B cell (primary cell): ENCODE measurements around the gene SERPINA4. TPM values are rescaled to one million over a fixed set of nuclear protein-coding genes. Genes with fewer than 3 reads are reported as not detected.

Source experiments
- ATAC-seq: fragments of 200-7000 bp; cut with Tn5 transposase; one replicate; pipeline ENCODE4 v1.10.0; 2021; ENCODE audit warnings: low read depth, mild to moderate bottlenecking, moderate number of reproducible peaks, moderate library complexity
- CTCF ChIA-PET: fragments of 350-600 bp; sonication (Branson Sonifier 250); formaldehyde crosslinking; loops from one replicate; lab custom pipeline; 2021; ENCODE audit warnings: antibody characterized with exemption, inconsistent platforms; lab: Charles Lee
- POLR2A ChIA-PET: fragments of 350-600 bp; sonication (Branson Sonifier 250); formaldehyde crosslinking; loops from one replicate; lab custom pipeline; 2021; ENCODE audit warnings: antibody characterized with exemption; lab: Charles Lee
- DNase-seq: peaks from one replicate; pipeline ENCODE4 v3.0.0; 2013
- H2AFZ ChIP-seq: 2 replicates; pipeline ENCODE4 v1.6.1; 2012; ENCODE audit warnings: mild to moderate bottlenecking, low read depth, low read length; ENCODE audit not compliant: insufficient read depth, poor library complexity, severe bottlenecking
- H3K27ac ChIP-seq, 2 donors: 1 replicate in 1 of 2; 2 replicates in 1 of 2; pipeline ENCODE4 v1.5.1; 2012 to 2013; ENCODE audit warnings: low read length in 2 of 2, mild to moderate bottlenecking in 2 of 2, moderate library complexity in 1 of 2
- H3K27me3 ChIP-seq, 4 experiments: fragments of 200-600 bp in 1 of 4; sonication (generic) in 1 of 4; replicated peaks in 1 of 4; 1 replicate in 2 of 4; 2 replicates in 2 of 4; pipeline versions ENCODE4 v1.6.1 to v1.7.0; 2013 to 2016; ENCODE audit warnings: low read length in 3 of 4, mild to moderate bottlenecking in 2 of 4, mixed read lengths in 1 of 4, moderate library complexity in 1 of 4; ENCODE audit not compliant: insufficient read depth in 4 of 4, control insufficient read depth in 3 of 4; ENCODE audit errors: control extremely low read depth in 1 of 4
- H3K36me3 ChIP-seq, 2 experiments: replicated peaks in 1 of 2; 1 replicate in 1 of 2; 2 replicates in 1 of 2; pipeline versions ENCODE4 v1.6.1 to v1.7.1; 2013; ENCODE audit warnings: low read length in 1 of 2; ENCODE audit not compliant: insufficient read depth in 2 of 2, control insufficient read depth in 1 of 2; ENCODE audit errors: control extremely low read depth in 1 of 2, extremely low read depth in 1 of 2
- H3K4me1 ChIP-seq, 2 donors: fragments of 200-600 bp in 1 of 2; sonication (generic) in 1 of 2; 1 replicate in 1 of 2; 2 replicates in 1 of 2; pipeline versions ENCODE4 v1.5.1 to v1.6.1; 2013 to 2017; ENCODE audit warnings: low read length in 2 of 2; ENCODE audit not compliant: control insufficient read depth in 2 of 2, insufficient read depth in 2 of 2
- H3K4me2 ChIP-seq: replicated peaks from 2 replicates; pipeline ENCODE3; 2012; ENCODE audit warnings: mild to moderate bottlenecking, low read depth, low read length; ENCODE audit not compliant: poor library complexity, severe bottlenecking
- H3K4me3 ChIP-seq, 5 experiments: fragments of 200-600 bp in 1 of 5; sonication (generic) in 1 of 5; 1 replicate in 3 of 5; 2 replicates in 2 of 5; pipeline versions ENCODE4 v1.5.1 to v1.7.0; 2011 to 2016; ENCODE audit warnings: low read length in 4 of 5, mild to moderate bottlenecking in 4 of 5, low read depth in 2 of 5, control low read depth in 1 of 5, moderate library complexity in 1 of 5; ENCODE audit not compliant: insufficient read depth in 1 of 5; ENCODE audit errors: control extremely low read depth in 1 of 5, extremely low read depth in 1 of 5
- H3K79me2 ChIP-seq: fragments of 200-600 bp; sonication (generic); one replicate; pipeline ENCODE4 v1.6.0; 2016; ENCODE audit warnings: low read length; ENCODE audit not compliant: control insufficient read depth, insufficient read depth
- H3K9ac ChIP-seq: fragments of 200-600 bp; sonication (generic); 2 replicates; pipeline ENCODE4 v1.6.1; 2017; ENCODE audit warnings: mild to moderate bottlenecking, low read length, moderate library complexity
- H3K9me3 ChIP-seq, 3 donors: one replicate each; pipeline versions ENCODE4 v1.6.1 to v1.7.1; 2013; ENCODE audit warnings: low read length in 2 of 3; ENCODE audit not compliant: control insufficient read depth in 2 of 3, insufficient read depth in 1 of 3; ENCODE audit errors: control extremely low read depth in 1 of 3
- H4K20me1 ChIP-seq: 2 replicates; pipeline ENCODE4 v1.6.0; 2012; ENCODE audit warnings: mild to moderate bottlenecking, low read length; ENCODE audit not compliant: insufficient read depth, control insufficient read depth, poor library complexity, severe bottlenecking
- H3K27ac Mint-ChIP-seq: one replicate; pipeline ENCODE4 v1.8.0; 2021; ENCODE audit warnings: mixed read lengths
- H3K27me3 Mint-ChIP-seq: one replicate; pipeline ENCODE4 v1.8.0; 2021; ENCODE audit warnings: mixed read lengths
- H3K4me1 Mint-ChIP-seq: one replicate; pipeline ENCODE4 v1.8.0; 2021; ENCODE audit warnings: mixed read lengths
- H3K4me3 Mint-ChIP-seq: one replicate; pipeline ENCODE4 v1.8.0; 2021; ENCODE audit warnings: mixed read lengths
- H3K9me3 Mint-ChIP-seq: one replicate; pipeline ENCODE4 v1.8.0; 2022; ENCODE audit warnings: mixed read lengths; ENCODE audit not compliant: insufficient read depth
- EZH2 ChIP-seq: IDR thresholded peaks from 2 replicates; pipeline ENCODE4 v1.6.1; 2012; ENCODE audit warnings: borderline replicate concordance, low read depth, mild to moderate bottlenecking, moderate library complexity, low read length; ENCODE audit not compliant: insufficient read depth, poor library complexity, severe bottlenecking
- WGBS: methylation state at CpG from one replicate; pipeline ENCODE4 v1.1.5; 2013; ENCODE audit warnings: missing lambda C conversion rate; ENCODE audit not compliant: insufficient coverage; 5-methylcytosine and 5-hydroxymethylcytosine counted together
- intact Hi-C: fragments of 100-400 bp; cut with micrococcal nuclease; formaldehyde crosslinking; loops from one replicate; pipeline ENCODE4 v1.10.0; 2022
- polyA plus RNA-seq: library from polyadenylated mRNA; depleted of rRNA; stranded (reverse); fragments of >200 nt; gene quantifications from 2 replicates; pipeline ENCODE4 v1.2.3, GENCODE V29; 2012
- total RNA-seq, 2 donors: library from RNA; stranded (reverse); fragments of 120-200 nt in 1 of 2; gene quantifications; 1 replicate in 1 of 2; 2 replicates in 1 of 2; pipeline versions ENCODE4 v1.2.3 to v1.2.4, GENCODE V29; 2013 to 2022
- TF ChIP-seq, protein P1 (sequence below): fragments of 200-600 bp; IDR thresholded peaks from one replicate; pipeline ENCODE4 v1.8.0; 2022; ENCODE audit warnings: antibody characterized with exemption, mild to moderate bottlenecking

SERPINA4 gene
- total and polyA plus RNA-seq, 2 donors (not counting 1 experiment from before 2014, with no cell fraction given): not detected

DNA sequence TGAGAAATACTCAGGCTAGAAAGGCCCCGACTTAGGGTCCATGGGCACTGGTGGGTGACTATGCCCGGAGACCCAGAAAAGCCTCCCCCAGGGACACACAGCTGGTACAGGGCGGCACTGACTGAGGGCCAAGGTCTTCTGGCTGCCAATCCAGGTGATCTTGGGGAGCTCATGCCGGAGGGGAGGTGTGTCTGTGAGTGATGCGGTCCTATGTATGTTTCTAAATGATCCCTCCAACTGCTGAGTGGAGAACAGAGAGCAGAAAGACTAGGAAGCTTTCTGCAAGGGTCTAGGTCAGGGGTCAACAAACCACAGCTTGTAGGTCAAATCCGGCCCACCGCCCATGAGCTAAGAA is 391 bp downstream of the SERPINA4 start:
- intact Hi-C loops: no loop called here
- TF ChIP-seq EZH2: no peak
- TF ChIP-seq, protein P1, sequence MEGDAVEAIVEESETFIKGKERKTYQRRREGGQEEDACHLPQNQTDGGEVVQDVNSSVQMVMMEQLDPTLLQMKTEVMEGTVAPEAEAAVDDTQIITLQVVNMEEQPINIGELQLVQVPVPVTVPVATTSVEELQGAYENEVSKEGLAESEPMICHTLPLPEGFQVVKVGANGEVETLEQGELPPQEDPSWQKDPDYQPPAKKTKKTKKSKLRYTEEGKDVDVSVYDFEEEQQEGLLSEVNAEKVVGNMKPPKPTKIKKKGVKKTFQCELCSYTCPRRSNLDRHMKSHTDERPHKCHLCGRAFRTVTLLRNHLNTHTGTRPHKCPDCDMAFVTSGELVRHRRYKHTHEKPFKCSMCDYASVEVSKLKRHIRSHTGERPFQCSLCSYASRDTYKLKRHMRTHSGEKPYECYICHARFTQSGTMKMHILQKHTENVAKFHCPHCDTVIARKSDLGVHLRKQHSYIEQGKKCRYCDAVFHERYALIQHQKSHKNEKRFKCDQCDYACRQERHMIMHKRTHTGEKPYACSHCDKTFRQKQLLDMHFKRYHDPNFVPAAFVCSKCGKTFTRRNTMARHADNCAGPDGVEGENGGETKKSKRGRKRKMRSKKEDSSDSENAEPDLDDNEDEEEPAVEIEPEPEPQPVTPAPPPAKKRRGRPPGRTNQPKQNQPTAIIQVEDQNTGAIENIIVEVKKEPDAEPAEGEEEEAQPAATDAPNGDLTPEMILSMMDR: no peak
- H3K27ac Mint-ChIP-seq: no peak overlapping the region

GRCh38 chr14:94562022-94562421 is 780 bp downstream of the SERPINA4 start:
- TF ChIP-seq, protein P1: no peak
- TF ChIP-seq EZH2: no peak
- no peak overlapping the region for H3K27ac ChIP-seq
- no peaks in the 10 kb centered on the region for H3K36me3 ChIP-seq
- H3K4me1 ChIP-seq: no peaks in the 10 kb centered on the region
- H4K20me1 ChIP-seq: no peaks in the 10 kb centered on the region
- no peak overlapping the region for H3K9ac ChIP-seq
- CTCF ChIA-PET: no interaction called here
- no peak overlapping the region for H3K4me3 ChIP-seq
- 80% methylated on average over 5 of the region's 5 CpGs for WGBS
- H3K4me3 Mint-ChIP-seq: no peak overlapping the region
- no peaks in the 10 kb centered on the region for H3K79me2 ChIP-seq
- no peak overlapping the region for H3K4me2 ChIP-seq
- intact Hi-C loops: no loop called here
- no peaks in the 10 kb centered on the region for H3K4me1 Mint-ChIP-seq
- H3K27me3 Mint-ChIP-seq: peaks cover 25% of the 10 kb centered on the region
- no peaks in the 10 kb centered on the region for H3K27me3 ChIP-seq
- DNase-seq (no peak), ATAC-seq (no peak)
- peaks cover 0 to 21% (median 0%) of the 10 kb centered on the region in 3 donors for H3K9me3 ChIP-seq
- H3K9me3 Mint-ChIP-seq: peaks cover 2% of the 10 kb centered on the region
- no peak overlapping the region for H3K27ac Mint-ChIP-seq
- no peak overlapping the region for H2AFZ ChIP-seq
- POLR2A ChIA-PET: no interaction called here

More for the DNA sequence above, 391 bp downstream of the SERPINA4 start:
- Histone ChIP-seq H3K9me3 (peaks cover 0 to 23% (median 0%) of the 10 kb centered on the region in 3 donors), H3K9ac (no peak overlapping the region), H3K27ac (no peak overlapping the region), H3K79me2 (no peaks in the 10 kb centered on the region), H2AFZ (no peak overlapping the region), H3K4me3 (no peak overlapping the region), H3K36me3 (no peaks in the 10 kb centered on the region), H3K27me3 (no peaks in the 10 kb centered on the region), H4K20me1 (no peaks in the 10 kb centered on the region), H3K4me2 (no peak overlapping the region), H3K4me1 (no peaks in the 10 kb centered on the region)
- Mint-ChIP-seq H3K27me3 (peaks cover 25% of the 10 kb centered on the region), H3K4me1 (no peaks in the 10 kb centered on the region), H3K9me3 (peaks cover 2% of the 10 kb centered on the region), H3K4me3 (no peak overlapping the region)
- WGBS: 70% methylated on average over 2 of the region's 7 CpGs
- ATAC-seq: no peak
- POLR2A ChIA-PET: no interaction called here
- no peak for DNase-seq
- CTCF ChIA-PET: no interaction called here
